ENCODE data around the gene PDE6C.

GRCh38 chr10:93672890-93673289 lies 60.6 kb downstream of the PDE6C start:
- no peak for TF ChIP-seq POLR2A (IDR thresholded peaks at IDR 0.05)
- TF ChIP-seq, protein P1, sequence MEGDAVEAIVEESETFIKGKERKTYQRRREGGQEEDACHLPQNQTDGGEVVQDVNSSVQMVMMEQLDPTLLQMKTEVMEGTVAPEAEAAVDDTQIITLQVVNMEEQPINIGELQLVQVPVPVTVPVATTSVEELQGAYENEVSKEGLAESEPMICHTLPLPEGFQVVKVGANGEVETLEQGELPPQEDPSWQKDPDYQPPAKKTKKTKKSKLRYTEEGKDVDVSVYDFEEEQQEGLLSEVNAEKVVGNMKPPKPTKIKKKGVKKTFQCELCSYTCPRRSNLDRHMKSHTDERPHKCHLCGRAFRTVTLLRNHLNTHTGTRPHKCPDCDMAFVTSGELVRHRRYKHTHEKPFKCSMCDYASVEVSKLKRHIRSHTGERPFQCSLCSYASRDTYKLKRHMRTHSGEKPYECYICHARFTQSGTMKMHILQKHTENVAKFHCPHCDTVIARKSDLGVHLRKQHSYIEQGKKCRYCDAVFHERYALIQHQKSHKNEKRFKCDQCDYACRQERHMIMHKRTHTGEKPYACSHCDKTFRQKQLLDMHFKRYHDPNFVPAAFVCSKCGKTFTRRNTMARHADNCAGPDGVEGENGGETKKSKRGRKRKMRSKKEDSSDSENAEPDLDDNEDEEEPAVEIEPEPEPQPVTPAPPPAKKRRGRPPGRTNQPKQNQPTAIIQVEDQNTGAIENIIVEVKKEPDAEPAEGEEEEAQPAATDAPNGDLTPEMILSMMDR (IDR thresholded peaks at IDR 0.05), result no peak
